HG02678 (cell line): ENCODE data around the gene TMEM150B.

Experiments used
- ATAC-seq: cut with Tn5 transposase; IDR thresholded peaks from one replicate; pipeline ENCODE4 v1.9.1; 2021; ENCODE audit warnings: mild to moderate bottlenecking, moderate library complexity; ENCODE audit not compliant: unreplicated experiment

Gene TMEM150B

DNA sequence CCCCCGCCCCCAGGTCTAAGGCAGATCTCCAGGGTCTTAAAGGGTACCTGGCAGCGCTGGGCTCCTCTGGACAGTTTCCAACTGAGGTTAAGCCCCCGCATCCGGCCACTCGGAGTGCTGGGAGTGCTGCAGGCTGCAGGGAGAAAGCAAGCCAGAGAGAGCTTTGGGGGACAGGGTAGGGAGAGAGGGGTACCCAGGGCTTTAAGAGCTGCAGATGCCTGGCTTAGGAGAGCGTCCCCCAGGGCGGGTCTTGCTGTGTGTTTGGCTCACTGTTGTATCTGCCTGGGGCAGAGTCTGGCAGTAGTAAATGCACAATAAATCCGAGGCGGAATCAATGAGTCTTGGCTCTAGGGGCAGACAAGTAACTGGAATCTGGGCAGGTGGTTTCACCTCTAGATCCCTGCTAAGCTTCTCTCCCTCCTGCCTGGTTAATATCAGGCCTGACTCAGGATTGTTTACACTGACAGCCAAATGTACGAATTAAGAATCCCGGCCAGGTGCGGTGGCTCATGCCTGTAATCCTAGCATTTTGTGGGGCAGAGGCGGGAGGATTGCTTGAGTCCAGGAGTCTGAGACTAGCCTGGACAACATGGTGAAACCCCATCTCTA lies 30.2 kb upstream of the TMEM150B start:
- no peak for ATAC-seq

DNA sequence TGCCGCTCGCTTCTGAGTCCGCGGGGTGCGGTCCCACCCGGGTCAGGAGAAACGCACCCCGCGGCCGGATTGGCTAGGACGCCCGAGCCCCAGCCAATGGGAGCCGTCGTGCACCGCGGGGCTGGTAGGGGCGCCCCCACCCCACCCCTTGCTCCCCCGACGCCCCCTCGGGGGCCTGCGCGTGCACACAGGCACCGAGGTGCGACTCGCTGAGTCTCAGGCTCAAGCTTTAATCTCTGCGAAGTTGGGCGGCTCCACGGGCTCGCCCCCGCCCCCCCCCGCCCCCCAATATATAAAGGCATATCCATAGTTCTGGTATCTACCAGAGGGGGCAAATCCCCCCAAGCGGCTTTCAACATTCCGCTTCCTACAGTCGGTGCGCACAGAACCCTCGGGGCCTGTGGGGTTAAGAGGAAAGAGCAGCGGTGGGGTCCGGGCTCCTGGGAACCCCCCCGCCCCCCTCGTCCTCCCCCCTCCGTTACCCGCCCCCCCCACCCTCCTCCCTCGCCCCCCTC lies 29.6 kb upstream of the TMEM150B start, which contains the start of gene COX6B2:
Gene COX6B2, minus strand, starts transcription at position 22 of the 515 bp plus-strand sequence. CDS start 198 bp downstream, outside the sequence.
- no peak for ATAC-seq

DNA sequence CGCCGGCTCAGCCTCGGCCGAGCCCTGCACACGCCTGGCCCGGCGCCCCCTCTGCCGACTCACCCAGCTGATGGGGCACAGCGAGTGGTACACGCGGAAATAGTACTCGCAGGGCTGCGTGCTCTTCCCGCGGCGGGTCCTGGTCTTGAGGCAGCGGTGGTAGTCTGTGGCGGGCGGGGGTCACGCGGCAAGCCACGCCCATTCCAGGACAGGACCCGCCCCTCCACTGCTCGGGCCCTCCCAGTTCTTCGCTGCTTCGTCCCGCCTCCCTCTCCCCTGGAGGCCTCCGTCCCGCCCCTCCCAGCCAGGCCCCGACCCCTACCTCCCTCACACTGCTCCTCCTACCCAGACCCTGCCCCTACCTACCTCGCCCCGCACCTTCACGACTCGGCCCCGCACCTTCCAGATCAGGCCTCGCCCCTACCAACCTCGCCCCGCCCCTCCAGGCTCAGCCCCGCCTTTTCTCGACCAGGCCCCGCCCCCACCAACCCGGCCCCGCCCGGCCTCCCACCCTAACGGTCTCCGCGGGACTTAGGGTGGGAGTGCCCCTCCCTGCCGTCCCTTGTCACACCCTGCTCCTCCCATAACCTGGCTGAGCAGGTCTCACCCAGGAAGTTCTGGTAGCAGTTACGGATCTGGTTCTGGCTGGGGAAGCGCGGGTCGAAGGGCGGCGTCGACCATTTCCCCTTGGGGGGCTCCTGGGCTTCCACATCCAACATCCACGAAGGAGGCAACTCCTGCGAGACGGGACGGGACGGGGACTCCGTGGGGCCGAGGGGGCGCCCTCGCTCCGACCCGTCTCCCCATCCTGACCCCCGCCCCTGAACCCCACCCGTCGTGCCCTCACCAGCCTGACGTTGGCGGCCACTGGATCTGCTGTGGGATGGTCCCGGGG lies 28.9 kb upstream of the TMEM150B start:
- ATAC-seq, result no peak

DNA sequence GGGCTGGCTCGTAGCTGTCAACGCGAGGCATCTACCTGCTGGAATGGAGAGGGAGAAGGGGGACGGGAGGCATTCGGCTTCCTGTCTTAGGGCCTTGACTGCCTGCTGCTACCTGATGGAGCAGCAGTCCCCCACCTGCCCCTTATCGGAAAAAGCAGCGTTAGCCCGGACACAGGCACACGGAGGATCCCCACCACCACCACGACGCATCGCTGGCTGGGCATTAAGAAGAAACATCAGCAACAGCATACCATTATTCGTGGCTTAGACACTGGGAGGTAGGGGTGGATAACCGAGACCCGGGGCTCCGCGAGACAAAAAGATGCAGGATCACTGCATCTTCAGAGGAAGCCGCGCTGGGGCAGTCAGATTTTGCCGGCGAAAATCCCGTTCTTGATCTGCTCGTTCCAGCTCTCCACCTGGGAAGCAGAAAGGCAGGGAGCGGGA lies 28.2 kb upstream of the TMEM150B start:
- ATAC-seq, result no peak

DNA sequence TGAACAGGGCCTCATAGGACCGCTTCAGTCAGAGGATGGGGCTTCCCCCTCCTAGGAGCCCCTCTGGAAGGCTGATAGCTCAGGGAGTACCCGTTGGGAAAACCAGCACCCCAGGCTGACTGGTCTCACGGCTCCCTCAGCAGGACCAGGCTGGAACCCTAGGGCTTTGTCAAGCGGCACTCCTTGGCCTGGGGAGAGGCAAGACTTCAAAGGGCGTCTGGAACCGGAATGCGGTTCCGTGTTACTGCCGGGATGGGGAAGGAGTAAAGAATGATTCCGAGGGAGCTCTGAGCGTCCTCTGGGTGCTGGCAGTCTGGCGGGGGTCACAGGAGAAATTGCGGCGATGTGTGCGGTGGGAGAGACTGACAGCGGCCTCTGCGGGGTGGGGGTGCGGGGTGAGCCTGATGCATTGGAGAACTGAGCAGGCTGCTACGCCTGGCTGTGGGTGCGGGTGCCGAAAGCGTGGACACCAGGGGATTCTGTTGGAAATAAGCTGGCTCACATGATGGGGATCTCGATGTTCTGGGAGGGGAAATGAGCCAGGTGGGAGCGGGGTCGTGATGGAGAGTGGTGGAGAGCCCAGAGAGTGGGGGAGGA lies 27.5 kb upstream of the TMEM150B start:
- ATAC-seq, result no peak

DNA sequence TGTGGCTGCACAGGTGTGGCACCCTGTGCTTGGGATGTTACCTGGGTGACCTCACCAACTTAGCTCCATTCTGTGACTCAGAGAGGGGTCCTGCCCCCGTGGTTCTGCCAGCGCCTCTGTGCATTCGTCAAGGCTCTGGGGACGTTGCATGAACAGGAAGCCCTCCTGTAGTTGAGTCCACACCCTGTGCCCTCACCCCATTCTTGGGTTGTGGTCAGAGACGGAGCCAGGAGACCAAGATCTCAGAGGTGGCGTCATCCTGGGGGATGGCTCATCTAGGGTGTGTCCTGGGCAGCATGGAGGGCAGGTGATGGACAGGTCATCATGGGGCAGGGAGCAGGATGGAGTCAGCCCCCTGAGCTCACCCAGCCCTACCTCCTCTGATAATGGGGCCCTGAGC lies 26.9 kb upstream of the TMEM150B start:
- ATAC-seq, result no peak

DNA sequence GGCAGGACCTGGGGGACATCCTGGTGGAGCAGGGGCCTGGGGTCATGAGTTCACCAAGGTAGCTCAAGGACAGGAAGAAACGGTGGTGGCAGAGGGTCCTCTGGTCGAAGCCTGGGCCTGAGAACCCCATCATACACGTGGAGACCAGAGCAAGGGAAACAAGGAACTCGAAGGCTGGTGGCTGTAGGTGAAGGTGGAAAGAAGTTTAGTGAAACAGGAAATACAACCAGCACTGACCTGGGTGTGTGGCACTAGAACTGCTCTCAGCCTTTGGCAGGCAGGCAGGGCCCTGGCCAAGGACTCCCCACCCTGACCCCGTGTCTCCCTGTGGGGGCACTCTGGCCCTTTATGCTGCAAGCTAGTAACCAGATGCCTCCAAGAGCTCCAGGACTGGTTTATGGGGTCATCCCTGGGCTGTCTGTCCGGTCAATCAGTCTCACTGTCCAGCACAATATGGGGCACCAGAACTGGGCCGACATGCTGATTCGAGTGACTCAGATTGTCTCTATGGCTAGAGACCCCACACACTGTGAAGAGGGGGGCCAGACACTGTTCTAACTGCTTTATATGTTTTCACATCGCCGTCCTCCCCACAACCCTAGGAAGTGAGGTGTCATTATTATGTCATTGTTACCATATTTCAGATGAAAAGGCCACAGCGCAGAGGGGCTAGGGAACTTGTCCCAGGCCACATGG lies 25.6 kb upstream of the TMEM150B start:
- ATAC-seq, result no peak

DNA sequence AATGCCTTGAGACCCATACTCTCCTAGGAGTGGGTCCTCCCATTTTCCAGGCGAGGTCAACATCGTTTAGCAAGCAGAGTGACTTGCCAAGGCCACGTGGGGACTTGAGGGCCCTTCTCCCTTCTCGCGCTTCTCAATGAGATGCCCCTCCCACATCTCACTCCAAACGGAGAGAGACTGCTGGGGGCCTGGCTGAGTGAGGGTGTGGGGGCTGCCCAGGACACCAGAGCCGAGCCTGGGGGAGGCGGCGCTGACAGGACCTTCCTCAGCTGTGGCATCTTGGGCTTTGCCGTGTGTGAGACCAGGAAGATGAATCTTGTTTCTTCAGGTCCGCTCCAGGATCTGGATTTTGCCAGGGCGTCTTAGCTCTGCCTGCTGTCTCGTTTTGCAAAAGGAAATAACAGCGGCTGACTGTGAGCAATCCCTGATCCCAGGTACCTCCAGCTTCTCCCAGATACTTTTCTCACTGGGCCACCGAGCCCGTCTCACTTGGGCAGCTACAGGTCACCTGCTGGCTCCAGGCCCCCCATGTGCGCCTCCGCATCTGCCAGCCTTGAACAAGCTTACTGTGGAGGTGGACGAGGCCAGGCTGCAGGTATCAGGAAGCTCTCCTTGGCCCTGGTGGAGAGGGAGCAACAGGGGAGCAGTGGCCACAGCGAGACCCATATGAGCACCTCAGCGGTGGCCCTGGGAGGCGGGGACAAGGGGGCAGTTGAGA lies 23.3 kb upstream of the TMEM150B start:
- ATAC-seq, result no peak

DNA sequence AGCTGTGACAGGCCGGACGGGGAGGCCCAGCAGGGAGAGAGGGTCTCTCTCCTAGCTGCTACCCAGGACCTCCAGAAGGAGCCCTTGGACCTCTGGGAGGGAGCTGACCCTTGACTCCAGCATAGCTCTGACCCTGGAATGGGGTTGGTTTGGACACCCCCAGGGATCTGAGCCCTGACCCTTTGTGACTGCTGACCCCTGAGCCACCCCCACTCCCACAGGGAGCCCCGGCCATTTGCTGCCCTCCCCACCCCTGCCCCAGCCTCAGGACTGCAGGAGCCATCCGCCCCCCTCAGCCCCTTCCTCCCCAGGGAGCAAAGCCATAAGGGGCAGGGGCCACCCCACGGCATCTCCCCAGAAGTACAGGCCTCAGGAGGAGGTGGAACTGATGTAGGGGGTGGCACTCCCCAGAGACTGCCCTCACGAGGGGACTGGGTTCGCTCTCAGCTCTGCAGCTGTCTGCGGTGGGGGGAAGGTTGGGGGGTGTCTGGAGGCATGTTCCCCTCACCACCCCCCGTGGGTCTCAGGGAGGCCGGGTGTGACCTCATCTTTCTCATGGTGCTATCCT lies 22.4 kb upstream of the TMEM150B start:
- no peak for ATAC-seq

DNA sequence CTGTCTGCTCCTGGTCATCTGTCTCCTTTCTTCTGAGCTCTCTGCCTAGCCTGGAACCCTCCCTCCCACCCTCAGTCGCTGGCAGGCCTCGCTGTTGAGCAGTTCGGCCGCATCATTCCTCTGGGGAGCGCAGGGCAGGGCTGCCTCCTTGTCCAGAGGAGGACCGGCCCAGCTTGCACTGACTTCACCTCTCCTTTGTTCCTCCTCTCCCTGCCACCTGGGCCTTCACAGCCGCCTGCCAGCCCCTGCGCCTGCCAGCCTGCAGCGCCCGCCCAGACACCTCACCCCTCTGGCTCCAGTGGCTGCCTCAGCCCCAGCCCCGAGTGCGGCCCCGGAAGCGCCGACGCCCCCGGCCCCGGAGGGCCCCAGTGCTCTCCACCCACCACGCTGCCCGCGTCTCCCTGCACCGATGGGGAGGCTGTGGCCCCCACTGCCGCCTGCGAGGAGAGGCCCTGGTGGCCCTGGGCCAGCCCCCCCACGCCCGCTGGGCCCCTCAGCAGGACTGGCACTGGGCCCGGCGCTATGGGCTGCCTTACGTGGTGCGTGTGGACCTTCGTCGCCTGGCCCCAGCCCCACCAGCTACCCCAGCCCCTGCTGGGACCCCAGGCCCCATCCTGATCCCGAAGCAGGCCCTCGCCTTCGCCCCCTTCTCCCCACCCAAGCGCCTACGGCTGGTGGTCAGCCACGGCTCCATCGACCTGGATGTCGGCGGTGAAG lies 21.7 kb upstream of the TMEM150B start:
- no peak for ATAC-seq

DNA sequence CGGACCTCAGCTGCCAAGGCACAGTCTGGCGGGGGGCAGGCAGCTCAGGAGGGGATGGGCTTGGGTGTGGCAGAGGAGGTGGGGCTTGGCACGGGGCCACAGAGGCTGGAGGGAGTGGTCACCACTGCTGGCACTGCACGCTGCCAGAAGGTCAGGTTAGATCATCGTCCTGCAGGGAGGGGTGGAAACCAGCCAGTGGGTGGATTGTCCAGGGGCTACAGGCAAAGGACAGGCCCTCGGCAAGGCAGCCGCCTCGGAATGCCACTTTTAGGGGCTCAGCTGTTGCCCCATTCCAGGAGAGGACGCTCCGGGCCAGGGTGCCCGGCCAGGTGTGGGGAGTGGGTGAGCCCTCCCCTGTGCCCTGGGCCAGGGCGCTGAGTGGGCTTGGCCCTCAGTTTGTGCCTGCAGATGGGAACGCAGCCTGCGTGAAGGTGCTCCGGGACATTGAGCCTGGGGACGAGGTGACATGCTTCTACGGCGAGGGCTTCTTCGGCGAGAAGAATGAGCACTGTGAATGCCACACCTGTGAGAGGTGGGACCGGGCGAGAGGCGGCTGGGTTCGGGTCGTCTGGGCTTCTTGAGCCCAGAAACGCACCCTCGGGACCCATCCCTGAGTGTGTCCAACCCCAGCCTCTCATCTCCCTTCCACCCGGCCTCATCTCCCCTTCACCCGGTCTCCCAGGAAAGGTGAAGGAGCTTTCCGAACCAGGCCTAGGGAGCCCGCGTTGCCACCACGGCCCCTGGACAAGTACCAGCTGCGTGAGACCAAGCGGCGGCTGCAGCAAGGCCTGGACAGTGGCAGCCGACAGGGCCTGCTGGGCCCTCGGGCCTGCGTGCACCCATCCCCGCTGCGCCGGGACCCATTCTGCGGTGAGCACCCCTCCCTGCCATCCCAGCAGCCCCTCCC lies 20.9 kb upstream of the TMEM150B start:
- no peak for ATAC-seq

DNA sequence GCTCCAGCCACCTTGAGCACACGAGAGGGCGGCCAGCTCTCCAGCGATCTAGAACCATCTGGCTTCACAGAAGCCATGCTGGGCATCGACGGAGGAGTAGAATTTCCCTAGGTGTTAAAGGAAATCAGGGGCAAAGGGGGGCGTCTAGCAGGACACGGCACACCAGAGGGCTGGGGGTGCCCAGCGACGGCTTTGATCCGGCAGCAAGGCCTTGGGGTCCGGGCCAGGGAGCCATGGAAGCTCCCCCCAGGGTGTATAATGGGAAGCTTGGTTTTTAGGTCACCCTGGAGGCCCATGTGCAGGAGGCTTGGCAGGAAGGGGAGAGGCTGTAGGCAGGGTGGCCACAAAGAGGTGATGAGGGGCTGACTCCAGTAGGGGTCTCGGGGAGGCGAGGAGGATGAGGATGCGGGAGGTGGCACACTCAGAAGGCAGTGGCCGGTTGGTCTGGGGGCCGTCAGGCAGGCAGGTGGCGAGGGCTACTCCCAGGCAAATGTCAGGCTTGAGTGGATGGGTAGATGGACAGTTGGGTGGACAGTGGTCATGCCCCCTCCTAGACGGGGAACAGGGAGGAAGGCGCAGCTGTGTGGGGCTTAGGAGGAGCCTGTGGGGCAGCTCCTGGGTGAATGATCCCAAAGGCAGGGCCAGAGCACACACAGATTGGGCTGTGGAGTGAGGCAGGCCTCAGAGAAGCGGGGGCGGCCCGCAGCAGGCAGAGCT lies 20.1 kb upstream of the TMEM150B start:
- ATAC-seq, result no peak

DNA sequence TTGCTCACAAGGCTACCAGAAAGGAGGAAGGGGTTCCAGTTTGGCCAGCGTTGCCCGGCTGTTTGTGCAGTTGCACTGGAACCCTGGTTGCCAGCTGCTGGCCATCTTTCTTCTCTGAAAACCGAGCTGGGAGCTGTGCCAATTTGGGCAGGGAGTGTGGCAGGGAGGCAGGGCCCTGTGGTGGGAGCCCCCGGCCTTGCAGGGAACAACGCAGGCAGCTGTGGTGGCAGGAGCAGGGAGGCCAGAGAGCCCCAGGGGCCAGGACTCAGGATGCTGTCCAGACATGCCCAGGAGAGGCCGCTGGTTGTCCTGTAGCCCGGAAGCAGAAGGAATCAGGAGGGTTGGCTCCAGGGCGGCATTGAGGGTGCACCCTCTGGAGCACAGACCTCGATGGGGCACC lies 19.3 kb upstream of the TMEM150B start:
- ATAC-seq, result no peak

DNA sequence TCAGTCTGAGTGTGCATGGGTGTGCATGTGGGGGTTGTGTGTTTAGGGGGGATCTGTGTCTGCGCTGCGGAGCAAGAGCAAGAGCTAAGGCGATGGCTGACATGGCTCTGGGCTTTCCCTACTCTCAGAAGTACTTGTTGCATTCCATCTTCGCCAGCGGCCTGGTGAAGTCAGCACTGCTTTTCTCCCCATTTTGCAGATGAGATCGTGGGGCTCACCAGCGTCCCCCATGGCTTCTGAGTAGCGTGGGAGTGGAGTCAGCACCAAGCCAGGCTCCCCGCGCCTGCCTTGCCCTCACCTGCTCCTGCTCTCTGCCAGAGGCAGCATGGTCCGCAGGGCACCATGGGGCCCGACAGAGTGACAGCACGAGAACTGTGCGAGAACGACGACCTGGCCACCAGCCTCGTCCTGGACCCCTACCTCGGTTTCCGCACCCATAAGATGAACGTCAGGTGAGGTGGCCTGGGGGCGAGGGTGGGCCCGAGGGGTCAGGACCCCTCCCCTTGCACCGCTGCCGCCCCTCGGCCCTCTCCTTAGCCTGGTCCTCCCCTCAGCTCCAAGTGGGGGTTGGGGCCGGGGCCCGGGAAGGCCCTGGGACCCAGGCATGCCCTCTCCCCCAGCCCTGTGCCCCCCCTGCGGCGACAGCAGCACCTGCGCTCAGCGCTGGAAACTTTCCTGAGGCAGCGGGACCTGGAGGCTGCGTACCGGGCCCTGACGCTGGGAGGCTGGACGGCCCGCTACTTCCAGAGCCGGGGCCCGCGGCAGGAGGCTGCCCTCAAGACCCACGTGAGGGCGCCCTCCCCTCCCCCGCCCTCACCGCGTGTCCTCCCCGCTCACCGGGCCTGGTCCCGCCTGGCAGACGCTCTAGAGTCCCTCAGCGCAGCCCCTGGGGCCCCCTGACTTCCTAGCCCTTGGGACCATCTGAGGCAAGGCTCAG lies 16.7 kb upstream of the TMEM150B start:
- no peak for ATAC-seq

DNA sequence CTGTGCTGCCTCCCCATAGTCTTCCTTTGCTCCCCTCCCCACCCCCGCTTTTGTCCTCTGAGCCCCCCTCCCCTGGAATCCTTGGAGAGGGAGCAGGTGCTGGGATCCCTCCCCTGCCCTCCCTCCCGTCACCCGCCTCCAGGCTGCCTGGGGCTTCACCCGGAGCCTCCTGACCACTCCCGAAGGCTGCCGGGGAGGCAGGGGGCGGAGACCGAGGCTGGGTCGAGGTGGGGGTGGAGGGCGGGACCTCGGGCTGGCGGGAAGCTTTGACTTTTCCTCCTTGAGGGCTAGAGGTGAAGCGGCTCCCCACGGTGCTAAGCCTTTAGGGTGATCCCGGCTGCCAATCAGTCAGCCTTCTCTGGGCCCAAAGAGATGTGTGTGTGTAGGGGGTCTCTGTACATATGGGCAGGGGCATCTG lies 16.0 kb upstream of the TMEM150B start:
- no peak for ATAC-seq

DNA sequence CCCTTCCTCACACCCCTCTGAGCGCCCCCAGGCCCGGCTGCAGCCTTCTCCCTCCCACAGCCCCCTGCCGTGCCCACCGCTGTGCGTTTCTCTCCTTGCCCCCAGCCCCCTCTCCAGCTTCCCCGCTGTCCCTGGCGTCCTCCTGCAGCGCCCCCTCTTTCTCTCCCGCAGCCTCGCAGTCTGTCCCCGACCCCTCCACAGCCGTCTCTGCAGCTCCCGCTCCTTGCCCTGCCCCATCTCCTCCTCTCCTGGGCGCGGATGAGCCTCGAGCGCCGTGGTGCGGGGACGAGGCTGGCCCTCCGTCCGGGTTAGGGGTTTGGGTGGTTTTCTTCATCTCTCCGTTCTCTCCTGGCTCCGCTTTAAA lies 15.6 kb upstream of the TMEM150B start:
- no peak for ATAC-seq
